Measurements from ENCODE around the gene POU2AF1. TPM values are rescaled to one million over a fixed set of nuclear protein-coding genes. Genes with fewer than 3 reads are reported as not detected.

The POU2AF1 gene
- polyA plus RNA-seq, 1 donor (not counting 4 experiments of a cell fraction or from before 2014, with no cell fraction given), result not detected

DNA sequence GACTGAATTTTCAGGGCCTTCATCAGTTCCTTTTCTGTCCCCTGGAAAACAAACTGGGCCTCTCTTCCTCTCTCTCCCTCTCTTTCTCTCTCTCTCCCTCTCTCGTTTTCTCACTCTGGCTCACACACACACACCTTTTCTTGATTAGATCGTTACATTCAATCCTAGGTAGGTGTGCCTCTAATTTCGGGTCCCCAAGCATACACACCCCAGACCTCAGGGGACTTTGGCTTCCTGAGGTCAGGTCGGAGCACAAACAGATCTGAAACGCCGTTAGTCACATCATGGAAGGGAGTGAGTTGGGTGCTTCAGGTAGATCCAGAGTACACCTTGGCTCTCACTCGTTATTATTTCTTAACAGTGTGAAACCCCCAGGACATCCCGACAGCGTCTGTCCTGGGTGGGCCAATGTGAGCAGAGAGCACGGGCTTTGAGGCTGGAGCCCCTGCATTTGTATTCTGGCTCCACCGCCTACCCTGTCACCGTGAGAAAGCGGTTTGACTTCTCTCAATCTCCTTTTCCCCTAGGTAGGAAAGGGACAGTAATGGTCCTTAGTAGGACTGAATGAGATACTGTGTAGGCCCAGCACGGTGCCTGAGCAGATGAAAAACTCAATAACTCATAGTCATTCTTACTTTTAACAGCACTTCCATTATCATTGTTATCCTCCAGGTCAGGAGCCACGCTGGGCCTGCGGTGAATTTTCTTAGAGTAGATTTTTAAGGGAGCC lies 37.3 kb upstream of the POU2AF1 start:
- dilution Hi-C loops (cut with MboI; ENCODE audit: extremely low pct_ligation_motif_present, low sequenced_read_pairs), result no loop called here
- Histone ChIP-seq H3K27ac (ENCODE audit: control insufficient read depth, insufficient read depth, low read length) (no peak overlapping the region), H3K4me1 (ENCODE audit: control insufficient read depth, extremely low read depth, insufficient read depth, low read length) (no peaks in the 10 kb centered on the region), H3K9ac (ENCODE audit: control insufficient read depth, extremely low read depth, insufficient read depth, low read length) (no peak overlapping the region), H4K20me1 (ENCODE audit: control insufficient read depth, extremely low read depth, insufficient read depth, low read length) (no peaks in the 10 kb centered on the region), H3K9me1 (ENCODE audit: control insufficient read depth, extremely low read depth, insufficient read depth, low read length) (no peaks in the 10 kb centered on the region), H3K27me3 (ENCODE audit: control insufficient read depth, extremely low read depth, insufficient read depth, low read length) (peaks cover 6% of the 10 kb centered on the region), H3K36me3 (ENCODE audit: control insufficient read depth in 2 of 2, extremely low read depth in 1 of 2, insufficient read depth in 2 of 2, low read length in 2 of 2) (no peaks in the 10 kb centered on the region), H3K9me3 (ENCODE audit: control insufficient read depth, low read depth, low read length) (no peaks in the 10 kb centered on the region), H3K4me3 (ENCODE audit: control insufficient read depth in 2 of 3, extremely low read depth in 1 of 3, insufficient read depth in 2 of 3, low read depth in 1 of 3, low read length in 3 of 3) (no peak overlapping the region), H2AFZ (ENCODE audit: control insufficient read depth, low read length) (no peak overlapping the region), H3K79me2 (ENCODE audit: control insufficient read depth, insufficient read depth, low read length) (no peaks in the 10 kb centered on the region), H3K4me2 (ENCODE audit: control insufficient read depth, extremely low read depth, insufficient read depth, low read depth, low read length) (no peak overlapping the region)
- no peak for DNase-seq (ENCODE audit: low read depth, low spot score)
- TF ChIP-seq, protein P1, sequence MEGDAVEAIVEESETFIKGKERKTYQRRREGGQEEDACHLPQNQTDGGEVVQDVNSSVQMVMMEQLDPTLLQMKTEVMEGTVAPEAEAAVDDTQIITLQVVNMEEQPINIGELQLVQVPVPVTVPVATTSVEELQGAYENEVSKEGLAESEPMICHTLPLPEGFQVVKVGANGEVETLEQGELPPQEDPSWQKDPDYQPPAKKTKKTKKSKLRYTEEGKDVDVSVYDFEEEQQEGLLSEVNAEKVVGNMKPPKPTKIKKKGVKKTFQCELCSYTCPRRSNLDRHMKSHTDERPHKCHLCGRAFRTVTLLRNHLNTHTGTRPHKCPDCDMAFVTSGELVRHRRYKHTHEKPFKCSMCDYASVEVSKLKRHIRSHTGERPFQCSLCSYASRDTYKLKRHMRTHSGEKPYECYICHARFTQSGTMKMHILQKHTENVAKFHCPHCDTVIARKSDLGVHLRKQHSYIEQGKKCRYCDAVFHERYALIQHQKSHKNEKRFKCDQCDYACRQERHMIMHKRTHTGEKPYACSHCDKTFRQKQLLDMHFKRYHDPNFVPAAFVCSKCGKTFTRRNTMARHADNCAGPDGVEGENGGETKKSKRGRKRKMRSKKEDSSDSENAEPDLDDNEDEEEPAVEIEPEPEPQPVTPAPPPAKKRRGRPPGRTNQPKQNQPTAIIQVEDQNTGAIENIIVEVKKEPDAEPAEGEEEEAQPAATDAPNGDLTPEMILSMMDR (optimal IDR thresholded peaks at IDR 0.05 in 1 of 3, IDR thresholded peaks at IDR 0.05 in 1 of 3, conservative IDR thresholded peaks at IDR 0.05 in 1 of 3; ENCODE audit: extremely low read depth in 1 of 3, insufficient read depth in 2 of 3, low read length in 3 of 3), result no peak
- TF ChIP-seq EZH2 (IDR thresholded peaks at IDR 0.05; ENCODE audit: low read length), result no peak
- FAIRE-seq, result no peak

GRCh38 chr11:111414936-111415335 lies 35.9 kb upstream of the POU2AF1 start:
- peaks cover 6% of the 10 kb centered on the region for H3K27me3 ChIP-seq (ENCODE audit: control insufficient read depth, extremely low read depth, insufficient read depth, low read length)
- H3K27ac ChIP-seq (ENCODE audit: control insufficient read depth, insufficient read depth, low read length), result no peak overlapping the region
- FAIRE-seq (no peak), DNase-seq (ENCODE audit: low read depth, low spot score) (no peak)
- dilution Hi-C loops (cut with MboI; ENCODE audit: extremely low pct_ligation_motif_present, low sequenced_read_pairs), result no loop called here
- no peak overlapping the region for H2AFZ ChIP-seq (ENCODE audit: control insufficient read depth, low read length)
- H3K9ac ChIP-seq (ENCODE audit: control insufficient read depth, extremely low read depth, insufficient read depth, low read length), result no peak overlapping the region
- no peaks in the 10 kb centered on the region for H3K9me1 ChIP-seq (ENCODE audit: control insufficient read depth, extremely low read depth, insufficient read depth, low read length)
- no peaks in the 10 kb centered on the region for H3K4me1 ChIP-seq (ENCODE audit: control insufficient read depth, extremely low read depth, insufficient read depth, low read length)
- H3K4me3 ChIP-seq (ENCODE audit: control insufficient read depth in 2 of 3, extremely low read depth in 1 of 3, insufficient read depth in 2 of 3, low read depth in 1 of 3, low read length in 3 of 3), result no peak overlapping the region
- H4K20me1 ChIP-seq (ENCODE audit: control insufficient read depth, extremely low read depth, insufficient read depth, low read length), result no peaks in the 10 kb centered on the region
- no peak overlapping the region for H3K4me2 ChIP-seq (ENCODE audit: control insufficient read depth, extremely low read depth, insufficient read depth, low read depth, low read length)
- no peaks in the 10 kb centered on the region for H3K36me3 ChIP-seq (ENCODE audit: control insufficient read depth in 2 of 2, extremely low read depth in 1 of 2, insufficient read depth in 2 of 2, low read length in 2 of 2)
- TF ChIP-seq, protein P1 (optimal IDR thresholded peaks at IDR 0.05 in 1 of 3, IDR thresholded peaks at IDR 0.05 in 1 of 3, conservative IDR thresholded peaks at IDR 0.05 in 1 of 3; ENCODE audit: extremely low read depth in 1 of 3, insufficient read depth in 2 of 3, low read length in 3 of 3), result no peak
- no peak for TF ChIP-seq EZH2 (IDR thresholded peaks at IDR 0.05; ENCODE audit: low read length)
- no peaks in the 10 kb centered on the region for H3K79me2 ChIP-seq (ENCODE audit: control insufficient read depth, insufficient read depth, low read length)
- H3K9me3 ChIP-seq (ENCODE audit: control insufficient read depth, low read depth, low read length), result no peaks in the 10 kb centered on the region

All from keratinocyte (primary cell).